AG04449 (cell line): ENCODE data around the gene EIF1.

Experiments used
- CTCF ChIA-PET: fragments of 350-600 bp; formaldehyde crosslinking; extraction: SDS; loops from one replicate; lab custom pipeline; 2021; ENCODE audit warnings: antibody characterized with exemption; lab: Yijun Ruan, JAX
- POLR2A ChIA-PET: fragments of 400-600, 350-600 bp; formaldehyde crosslinking; extraction: SDS; loops from one replicate; lab custom pipeline; 2020; ENCODE audit warnings: antibody characterized with exemption, inconsistent platforms; lab: Yijun Ruan, JAX
- DNase-seq: peaks from one replicate; pipeline ENCODE4 v3.0.0-alpha.2; 2010; ENCODE audit warnings: low read depth, low spot score
- H3K4me3 ChIP-seq: 2 replicates; pipeline ENCODE4 v1.5.1; 2011; ENCODE audit warnings: low read depth, mild to moderate bottlenecking, control low read depth, low read length
- TF ChIP-seq, protein P1 (sequence below): IDR thresholded peaks from one replicate; pipeline ENCODE4 v1.5.1; 2011; ENCODE audit warnings: mild to moderate bottlenecking, moderate library complexity, low read length, control low read depth, inconsistent platforms; ENCODE audit not compliant: insufficient read depth; ENCODE audit errors: missing control alignments

Gene EIF1

DNA sequence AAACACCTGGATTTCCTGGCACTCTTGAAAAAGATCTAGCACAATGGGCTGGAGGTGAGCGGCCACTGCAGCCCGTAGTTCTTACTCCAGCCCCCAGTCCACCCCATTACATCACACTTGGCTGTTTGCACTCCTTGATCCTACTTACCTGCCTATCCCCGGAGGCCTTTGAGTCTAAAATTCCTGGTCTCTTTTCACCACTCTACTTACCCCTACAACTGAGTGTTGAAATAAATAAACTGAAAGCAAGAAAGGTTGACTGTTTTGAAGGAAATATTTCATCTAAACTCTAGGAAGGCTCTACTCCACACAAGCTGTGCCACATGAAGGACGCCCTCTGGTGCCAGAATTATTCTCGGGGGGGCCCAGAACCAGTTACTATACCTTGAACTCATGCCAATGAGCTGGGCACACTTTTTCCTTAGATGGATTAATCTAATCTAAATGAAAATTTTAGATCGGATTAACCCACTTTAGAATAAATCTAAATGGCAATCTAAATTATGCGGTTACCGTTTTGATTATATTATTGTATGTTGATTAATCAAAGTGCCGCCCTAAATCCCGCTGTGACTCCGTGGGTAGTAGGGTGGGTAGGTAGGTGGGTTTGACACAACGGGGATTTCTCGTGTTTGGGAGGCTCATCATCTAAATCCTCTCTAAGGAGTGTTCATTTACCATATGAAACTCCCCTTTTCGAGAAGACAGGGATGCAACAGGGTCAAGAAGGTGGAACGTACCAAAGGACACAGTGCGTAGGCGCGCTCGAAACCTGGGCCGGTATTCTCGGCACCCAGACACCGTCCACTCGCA is 651 bp upstream of the EIF1 start:
- peak overlapping the region; percentile 71 for H3K4me3 ChIP-seq
- DNase-seq, result no peak
- ChIA-PET CTCF (interaction anchor here (0.6 to 2.7 kb wide), 6 partner anchors 8 to 832 kb away, joined by 3 to 13 read pairs (median 6); no protein-coding TSS in a partner anchor), POLR2A (interaction anchor here (0.5 to 1.8 kb wide), 24 partner anchors 9 to 1271 kb away, joined by 3 to 43 read pairs (median 4); partner anchors contain the start of genes FKBP10, JUP and TOP2A)
- TF ChIP-seq, protein P1, sequence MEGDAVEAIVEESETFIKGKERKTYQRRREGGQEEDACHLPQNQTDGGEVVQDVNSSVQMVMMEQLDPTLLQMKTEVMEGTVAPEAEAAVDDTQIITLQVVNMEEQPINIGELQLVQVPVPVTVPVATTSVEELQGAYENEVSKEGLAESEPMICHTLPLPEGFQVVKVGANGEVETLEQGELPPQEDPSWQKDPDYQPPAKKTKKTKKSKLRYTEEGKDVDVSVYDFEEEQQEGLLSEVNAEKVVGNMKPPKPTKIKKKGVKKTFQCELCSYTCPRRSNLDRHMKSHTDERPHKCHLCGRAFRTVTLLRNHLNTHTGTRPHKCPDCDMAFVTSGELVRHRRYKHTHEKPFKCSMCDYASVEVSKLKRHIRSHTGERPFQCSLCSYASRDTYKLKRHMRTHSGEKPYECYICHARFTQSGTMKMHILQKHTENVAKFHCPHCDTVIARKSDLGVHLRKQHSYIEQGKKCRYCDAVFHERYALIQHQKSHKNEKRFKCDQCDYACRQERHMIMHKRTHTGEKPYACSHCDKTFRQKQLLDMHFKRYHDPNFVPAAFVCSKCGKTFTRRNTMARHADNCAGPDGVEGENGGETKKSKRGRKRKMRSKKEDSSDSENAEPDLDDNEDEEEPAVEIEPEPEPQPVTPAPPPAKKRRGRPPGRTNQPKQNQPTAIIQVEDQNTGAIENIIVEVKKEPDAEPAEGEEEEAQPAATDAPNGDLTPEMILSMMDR, result peak; percentile 24

DNA sequence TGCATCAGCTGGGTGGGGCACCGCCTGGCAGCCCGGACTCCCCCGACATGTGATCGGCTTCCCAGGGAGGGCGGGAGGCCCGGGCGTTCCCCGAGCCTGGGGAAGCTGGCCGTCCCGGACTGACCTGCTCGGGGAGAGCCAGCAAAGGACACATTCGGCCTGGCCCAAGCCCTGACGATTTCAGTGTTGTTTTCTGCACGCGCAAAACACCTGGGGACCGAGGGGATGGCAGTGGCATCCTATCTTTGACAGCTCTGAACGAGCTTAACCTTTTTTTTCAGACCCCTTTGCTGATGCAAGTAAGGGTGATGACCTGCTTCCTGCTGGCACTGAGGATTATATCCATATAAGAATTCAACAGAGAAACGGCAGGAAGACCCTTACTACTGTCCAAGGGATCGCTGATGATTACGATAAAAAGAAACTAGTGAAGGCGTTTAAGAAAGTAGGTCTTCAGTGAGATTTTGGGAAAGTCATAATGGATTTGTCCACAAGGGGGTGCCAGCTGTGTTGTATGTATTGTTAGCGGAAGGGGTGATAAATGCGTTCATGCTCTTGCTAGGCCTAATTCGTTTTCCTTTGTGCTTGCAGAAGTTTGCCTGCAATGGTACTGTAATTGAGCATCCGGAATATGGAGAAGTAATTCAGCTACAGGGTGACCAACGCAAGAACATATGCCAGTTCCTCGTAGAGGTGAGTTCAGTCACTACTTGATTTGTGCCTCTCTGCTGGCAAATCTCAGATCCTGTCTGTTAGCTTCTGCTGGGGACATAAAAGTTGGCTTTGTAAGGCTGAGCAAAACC is 1.0 kb downstream of the EIF1 start:
- ChIA-PET POLR2A (interaction anchor here (0.6 to 1.8 kb wide), 18 partner anchors 11 to 1633 kb away, joined by 3 to 43 read pairs (median 4); partner anchors contain the start of genes ACLY and NKIRAS2), CTCF (interaction anchor here (1.2 to 2.7 kb wide), 7 partner anchors 9 to 122 kb away, joined by 3 to 13 read pairs (median 6); partner anchors contain the start of gene P3H4)
- H3K4me3 ChIP-seq, result peak overlapping the region; percentile 90
- DNase-seq, result no peak
- TF ChIP-seq, protein P1, result peak; percentile 51

DNA sequence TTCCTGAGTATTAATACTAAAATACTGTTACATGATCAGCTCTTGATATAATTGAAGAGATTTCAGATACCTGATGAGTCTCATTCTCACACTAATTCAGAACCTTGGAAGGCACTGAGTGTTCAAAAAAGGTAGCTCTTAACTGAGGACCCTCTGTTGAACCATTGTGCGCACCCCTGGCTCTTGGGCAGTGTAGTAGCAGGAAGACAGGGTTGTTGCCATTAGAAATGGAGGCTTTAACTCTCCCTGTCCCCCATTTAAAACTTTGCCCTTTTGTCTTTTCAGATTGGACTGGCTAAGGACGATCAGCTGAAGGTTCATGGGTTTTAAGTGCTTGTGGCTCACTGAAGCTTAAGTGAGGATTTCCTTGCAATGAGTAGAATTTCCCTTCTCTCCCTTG is 1.8 kb downstream of the EIF1 start:
- CTCF ChIA-PET, result interaction anchor here (1.2 to 2.5 kb wide), 7 partner anchors 10 to 1074 kb away, joined by 3 to 9 read pairs (median 5); partner anchors contain the start of gene P3H4
- TF ChIP-seq, protein P1, result no peak
- DNase-seq, result no peak
- H3K4me3 ChIP-seq, result peak overlapping the region; percentile 90
- POLR2A ChIA-PET, result interaction anchor here (1.3 to 1.5 kb wide), 2 partner anchors 17 to 87 kb away, joined by 3 to 4 read pairs; no protein-coding TSS in a partner anchor

DNA sequence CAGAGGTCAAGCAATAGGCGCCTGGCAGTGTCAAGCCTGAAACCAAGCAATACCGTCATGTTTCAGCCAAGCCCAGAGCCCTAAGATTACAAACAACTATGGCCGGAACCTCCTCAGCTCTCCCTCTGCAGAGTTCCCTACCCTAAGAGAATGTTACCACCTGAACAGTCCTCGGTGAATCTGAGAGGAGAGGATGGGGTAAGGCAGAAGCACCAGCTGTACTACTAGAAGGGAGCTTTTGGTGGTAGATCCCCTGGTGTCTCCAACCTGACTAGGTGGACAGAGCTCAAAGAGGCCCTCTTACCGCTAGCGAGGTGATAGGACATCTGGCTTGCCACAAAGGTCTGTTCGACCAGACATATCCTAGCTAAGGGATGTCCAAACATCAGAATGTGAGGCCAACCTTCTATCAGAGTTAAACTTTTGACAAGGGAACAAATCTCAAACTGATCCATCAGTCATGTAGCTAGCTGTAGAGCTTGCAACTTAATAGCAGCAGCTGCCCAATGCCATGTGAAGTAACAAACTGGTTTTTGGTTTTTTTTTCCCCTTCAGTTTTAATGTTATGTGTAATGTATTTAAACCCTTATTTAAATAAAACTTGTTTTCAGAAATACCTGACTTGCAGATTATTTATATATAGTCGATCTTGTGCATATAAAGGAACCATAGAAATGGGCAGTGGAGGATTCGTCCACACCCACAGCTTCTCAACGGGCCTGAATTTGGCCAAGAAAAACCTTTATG is 2.5 kb downstream of the EIF1 start:
- H3K4me3 ChIP-seq, result peak overlapping the region; percentile 90
- TF ChIP-seq, protein P1, result no peak
- CTCF ChIA-PET, result interaction anchor here (0.8 to 1.8 kb wide), 4 partner anchors 13 to 1075 kb away, joined by 3 to 9 read pairs (median 4); no protein-coding TSS in a partner anchor

DNA sequence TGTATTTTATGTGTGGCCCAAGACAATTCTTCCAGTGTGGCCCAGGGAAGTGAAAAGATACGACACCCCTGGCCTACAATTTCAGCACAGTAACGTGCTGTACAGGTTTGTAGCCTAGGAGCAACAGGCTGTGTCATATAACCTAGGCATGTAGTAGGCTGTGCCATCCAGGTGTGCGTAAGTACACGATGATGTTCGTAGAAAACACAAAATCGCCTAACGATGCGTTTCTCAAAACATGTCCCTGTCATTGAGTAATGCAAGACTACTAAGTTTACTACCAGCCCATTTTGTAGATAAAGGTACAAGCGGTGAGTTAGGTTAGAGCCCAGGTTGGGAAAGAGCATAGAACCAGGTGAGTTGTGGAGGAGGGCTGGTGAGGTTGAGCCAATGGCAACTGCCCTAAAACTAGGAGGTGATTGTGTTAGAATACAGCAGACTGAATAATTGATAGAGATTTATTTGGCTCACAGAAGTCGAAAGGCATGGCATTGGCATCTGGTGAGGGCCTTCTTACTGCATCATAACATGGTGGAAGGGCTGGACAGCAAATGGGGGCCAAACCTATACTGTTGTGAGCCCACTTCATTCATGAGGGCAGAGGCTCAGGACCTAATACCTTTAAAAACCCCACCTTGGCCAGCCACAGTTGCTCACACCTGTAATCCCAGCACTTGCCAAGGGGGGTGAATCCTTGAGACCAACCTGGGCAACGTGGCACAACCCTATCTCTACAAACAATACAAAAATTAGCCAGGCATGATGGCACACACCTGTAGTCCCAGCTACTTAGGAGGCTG is 4.2 kb downstream of the EIF1 start:
- TF ChIP-seq, protein P1, result no peak
- DNase-seq, result no peak
- ChIA-PET CTCF (interaction anchor here (0.6 to 6.9 kb wide), 3 partner anchors 16 to 1077 kb away, joined by 3 to 114 read pairs (median 4); partner anchors contain the start of gene GAST), POLR2A (interaction anchor here (0.7 to 1.4 kb wide), 5 partner anchors 9 to 1560 kb away, joined by 3 read pairs; no protein-coding TSS in a partner anchor)
- H3K4me3 ChIP-seq, result no peak overlapping the region

More for the DNA sequence above, 2.5 kb downstream of the EIF1 start:
- POLR2A ChIA-PET, result interaction anchor here (0.5 kb wide), 1 partner anchor 9 kb away, joined by 3 read pairs; no protein-coding TSS in a partner anchor
- no peak for DNase-seq
